Uterus (tissue), 4 donors: ENCODE results near the gene ERF. TPM values are rescaled to one million over a fixed set of nuclear protein-coding genes. Genes with fewer than 3 reads are reported as not detected.

ENCODE experiments used
- DNase-seq, 2 donors: peaks; one replicate each; pipeline ENCODE4 v3.0.0-alpha.2; 2019 to 2020
- H3K27ac ChIP-seq, 2 donors: fragments of 200-600 bp; sonication (generic); 1 replicate in 1 of 2; 2 replicates in 1 of 2; pipeline ENCODE4 v1.5.1; 2016 to 2018
- H3K27me3 ChIP-seq, 2 donors: fragments of 200-600 bp; sonication (generic); one replicate each; pipeline ENCODE4 v1.5.1; 2018 to 2019; ENCODE audit warnings: control low read depth in 1 of 2
- H3K36me3 ChIP-seq, 2 donors: fragments of 200-600 bp; sonication (generic); one replicate each; pipeline ENCODE4 v1.5.1; 2019; ENCODE audit warnings: control low read depth in 1 of 2
- H3K4me1 ChIP-seq, 2 donors: fragments of 200-600 bp; sonication (generic); one replicate each; pipeline ENCODE4 v1.5.1; 2018 to 2019; ENCODE audit warnings: control low read depth in 1 of 2
- H3K4me3 ChIP-seq, 2 donors: fragments of 200-600 bp; sonication (generic); 1 replicate in 1 of 2; 2 replicates in 1 of 2; pipeline ENCODE4 v1.5.1; 2018 to 2019; ENCODE audit warnings: mild to moderate bottlenecking in 1 of 2
- H3K9me3 ChIP-seq, 2 donors: fragments of 200-600 bp; sonication (generic); one replicate each; pipeline ENCODE4 v1.5.1; 2019; ENCODE audit warnings: control low read depth in 1 of 2
- CTCF ChIP-seq, 4 experiments: fragments of 200-600 bp in 2 of 4; fragments of 450-650 bp in 2 of 4; sonication (generic) in 2 of 4; IDR thresholded peaks; one replicate each; pipeline ENCODE4 v1.5.1; 2016 to 2019; ENCODE audit warnings: antibody characterized with exemption in 4 of 4, mild to moderate bottlenecking in 2 of 4, moderate library complexity in 1 of 4
- POLR2A ChIP-seq, 2 donors: fragments of 450-650 bp; IDR thresholded peaks; one replicate each; pipeline ENCODE4 v1.6.1; 2016; ENCODE audit warnings: antibody characterized with exemption in 2 of 2, mild to moderate bottlenecking in 1 of 2, moderate library complexity in 1 of 2
- intact Hi-C: fragments of 100-400 bp; cut with DNase I; formaldehyde crosslinking; loops from one replicate; pipeline ENCODE4 v1.15.1; 2023; ENCODE audit warnings: low total_unique reads
- total RNA-seq, 4 donors: library from RNA; depleted of rRNA in 3 of 4; stranded (reverse); fragments of >200 nt in 3 of 4; gene quantifications; one replicate each; pipeline versions ENCODE4 v1.1.0 to v1.2.4, GENCODE V29; 2014 to 2023
- donor health status: DM: yes; HTN: yes; CAD: no.

ERF gene
- total RNA-seq, 4 donors from 2014 or later, result 14.1 to 141 (median 42.9) TPM

GRCh38 chr19:42272535-42272897 lies 17.6 kb upstream of the ERF start:
- intact Hi-C loops, result no loop called here
- no peak overlapping the region for H3K4me3 ChIP-seq
- H3K27ac ChIP-seq, result no peak overlapping the region
- H3K36me3 ChIP-seq, result no peaks in the 10 kb centered on the region
- TF ChIP-seq POLR2A (IDR thresholded peaks at IDR 0.05), result no peak
- no peak for TF ChIP-seq CTCF (IDR thresholded peaks at IDR 0.05)
- no peaks in the 10 kb centered on the region for H3K9me3 ChIP-seq
- DNase-seq, result no peak
- no peaks in the 10 kb centered on the region for H3K27me3 ChIP-seq
- H3K4me1 ChIP-seq, result peaks cover 5 to 18% of the 10 kb centered on the region in 2 donors

GRCh38 chr19:42271861-42272534 lies 17.1 kb upstream of the ERF start:
- Histone ChIP-seq H3K4me3 (no peak overlapping the region), H3K27ac (no peak overlapping the region), H3K9me3 (no peaks in the 10 kb centered on the region), H3K36me3 (no peaks in the 10 kb centered on the region), H3K27me3 (no peaks in the 10 kb centered on the region), H3K4me1 (peaks cover 5 to 16% of the 10 kb centered on the region in 2 donors)
- TF ChIP-seq CTCF (IDR thresholded peaks at IDR 0.05), result no peak
- no peak for TF ChIP-seq POLR2A (IDR thresholded peaks at IDR 0.05)
- intact Hi-C loops, result no loop called here
- peak in 1 of 2 donors; percentile 19 for DNase-seq

- H3K27me3 ChIP-seq, result no peaks in the 10 kb centered on the region
- peak overlapping the region; percentile 67 to 75 for H3K4me3 ChIP-seq
- no peaks in the 10 kb centered on the region for H3K36me3 ChIP-seq
- no peak for DNase-seq
- TF ChIP-seq POLR2A (IDR thresholded peaks at IDR 0.05), result no peak
- no peak for TF ChIP-seq CTCF (IDR thresholded peaks at IDR 0.05)
- H3K27ac ChIP-seq, result peak overlapping the region; percentile 91 to 95
- no peaks in the 10 kb centered on the region for H3K9me3 ChIP-seq
- H3K4me1 ChIP-seq, result peaks cover 5 to 16% of the 10 kb centered on the region in 2 donors
- intact Hi-C loops, result no loop called here
Observed at GRCh38 chr19:42271045-42271419, 16.1 kb upstream of the ERF start.

GRCh38 chr19:42270346-42271044 lies 15.6 kb upstream of the ERF start:
- TF ChIP-seq CTCF (IDR thresholded peaks at IDR 0.05) (no peak), POLR2A (IDR thresholded peaks at IDR 0.05) (no peak)
- Histone ChIP-seq H3K27ac (peak overlapping the region; percentile 91 to 95), H3K4me3 (peak overlapping the region; percentile 67 to 75), H3K4me1 (peaks cover 5 to 16% of the 10 kb centered on the region in 2 donors), H3K36me3 (no peaks in the 10 kb centered on the region), H3K9me3 (no peaks in the 10 kb centered on the region), H3K27me3 (no peaks in the 10 kb centered on the region)
- DNase-seq, result peak; percentile 53 to 60
- intact Hi-C loops, result no loop called here
